WTC11 (cell line): ENCODE measurements around the gene PRKCE. TPM values are rescaled to one million over a fixed set of nuclear protein-coding genes. Genes with fewer than 3 reads are reported as not detected.

Experiments used
- ATAC-seq: fragments of 200-7000 bp; cut with Tn5 transposase; 2 replicates; pipeline ENCODE4 v1.10.0; 2021; ENCODE audit warnings: mild to moderate bottlenecking, moderate library complexity
- CTCF ChIA-PET: fragments of 300-600 bp; sonication (Branson Sonifier 250); formaldehyde crosslinking; loops from one replicate; lab custom pipeline; 2021; ENCODE audit warnings: antibody characterized with exemption; lab: Charles Lee
- POLR2A ChIA-PET: fragments of 350-600 bp; sonication (Branson Sonifier 250); formaldehyde crosslinking; loops from one replicate; lab custom pipeline; 2021; ENCODE audit warnings: antibody characterized with exemption; lab: Charles Lee
- DNase-seq: peaks from one replicate; pipeline ENCODE4 v3.0.0; 2021; ENCODE audit warnings: low spot score
- H3K27ac Mint-ChIP-seq: 2 replicates; pipeline ENCODE4 v1.8.0; 2021; ENCODE audit warnings: mixed read lengths
- H3K27me3 Mint-ChIP-seq: 2 replicates; pipeline ENCODE4 v1.8.0; 2021; ENCODE audit warnings: low read depth, mild to moderate bottlenecking, moderate library complexity, mixed read lengths
- H3K36me3 Mint-ChIP-seq: 2 replicates; pipeline ENCODE4 v1.8.0; 2021; ENCODE audit warnings: mixed read lengths
- H3K4me1 Mint-ChIP-seq: 2 replicates; pipeline ENCODE4 v1.8.0; 2022; ENCODE audit warnings: mixed read lengths
- H3K4me3 Mint-ChIP-seq: 2 replicates; pipeline ENCODE4 v1.8.0; 2021; ENCODE audit warnings: mild to moderate bottlenecking, moderate library complexity, mixed read lengths
- H3K9me3 Mint-ChIP-seq: 2 replicates; pipeline ENCODE4 v1.8.0; 2021; ENCODE audit warnings: mixed read lengths
- ATF2 ChIP-seq: sonication (generic); formaldehyde crosslinking; IDR thresholded peaks from 2 replicates; pipeline ENCODE4 v1.8.1; 2022; ENCODE audit warnings: low read depth, missing genetic modification reagents, borderline replicate concordance
- CBFB ChIP-seq: sonication (generic); formaldehyde crosslinking; IDR thresholded peaks from 2 replicates; pipeline ENCODE4 v1.8.1; 2022; ENCODE audit warnings: mild to moderate bottlenecking, low read depth, missing genetic modification reagents
- ETV6 ChIP-seq: sonication (generic); formaldehyde crosslinking; IDR thresholded peaks from 2 replicates; pipeline ENCODE4 v1.8.1; 2022; ENCODE audit warnings: mild to moderate bottlenecking, missing genetic modification reagents
- FOXP1 ChIP-seq: sonication (generic); formaldehyde crosslinking; IDR thresholded peaks from 2 replicates; pipeline ENCODE4 v1.8.0; 2022; ENCODE audit warnings: missing genetic modification reagents, mild to moderate bottlenecking, moderate library complexity, borderline replicate concordance
- IRF2 ChIP-seq: sonication (generic); formaldehyde crosslinking; IDR thresholded peaks from 2 replicates; pipeline ENCODE4 v1.8.0; 2022; ENCODE audit warnings: low read depth, missing genetic modification reagents, borderline replicate concordance
- MXD4 ChIP-seq: fragments of 250-450 bp; sonication (Bioruptor Pico); IDR thresholded peaks from 2 replicates; pipeline ENCODE4 v1.8.0; 2021; ENCODE audit warnings: mild to moderate bottlenecking, moderate library complexity, borderline replicate concordance
- MYBL2 ChIP-seq: sonication (generic); formaldehyde crosslinking; IDR thresholded peaks from 2 replicates; pipeline ENCODE4 v1.8.1; 2023; ENCODE audit warnings: mild to moderate bottlenecking, moderate library complexity, missing genetic modification reagents
- NFATC4 ChIP-seq: fragments of 250-450 bp; sonication (Bioruptor Pico); IDR thresholded peaks from 2 replicates; pipeline ENCODE4 v1.9.0; 2021; ENCODE audit warnings: mild to moderate bottlenecking
- NR2C2 ChIP-seq: sonication (generic); formaldehyde crosslinking; IDR thresholded peaks from 2 replicates; pipeline ENCODE4 v1.8.0; 2022; ENCODE audit warnings: mild to moderate bottlenecking, missing genetic modification reagents
- SP1 ChIP-seq: sonication (generic); formaldehyde crosslinking; conservative IDR thresholded peaks from 2 replicates; pipeline ENCODE4 v1.8.1; 2022; ENCODE audit warnings: missing genetic modification reagents
- TCF7 ChIP-seq: sonication (generic); formaldehyde crosslinking; IDR thresholded peaks from 2 replicates; pipeline ENCODE4 v1.8.0; 2022; ENCODE audit warnings: mild to moderate bottlenecking, low read depth, missing genetic modification reagents, moderate library complexity
- ZBTB21 ChIP-seq: sonication (generic); formaldehyde crosslinking; IDR thresholded peaks from 2 replicates; pipeline ENCODE4 v1.8.1; 2023; ENCODE audit warnings: mild to moderate bottlenecking, missing genetic modification reagents, borderline replicate concordance
- ZBTB43 ChIP-seq: sonication (generic); formaldehyde crosslinking; IDR thresholded peaks from 2 replicates; pipeline ENCODE4 v1.8.1; 2023; ENCODE audit warnings: mild to moderate bottlenecking, missing genetic modification reagents
- ZNF138 ChIP-seq: sonication (generic); formaldehyde crosslinking; conservative IDR thresholded peaks from 2 replicates; pipeline ENCODE4 v1.8.1; 2022; ENCODE audit warnings: mild to moderate bottlenecking, moderate library complexity, missing genetic modification reagents
- ZNF317 ChIP-seq: sonication (generic); formaldehyde crosslinking; IDR thresholded peaks from 2 replicates; pipeline ENCODE4 v1.8.1; 2023; ENCODE audit warnings: low read depth, mild to moderate bottlenecking, moderate library complexity, missing genetic modification reagents, borderline replicate concordance
- total RNA-seq: library from RNA; stranded (reverse); gene quantifications from 3 replicates; pipeline ENCODE4 v1.2.3, GENCODE V29; 2021
- TF ChIP-seq, protein P1 (sequence below): sonication (generic); formaldehyde crosslinking; IDR thresholded peaks from 2 replicates; pipeline ENCODE4 v1.8.1; 2022; ENCODE audit warnings: mild to moderate bottlenecking, missing genetic modification reagents, moderate library complexity, borderline replicate concordance
- TF ChIP-seq, protein P2 (sequence below): fragments of 250-450 bp; sonication (Bioruptor Pico); IDR thresholded peaks from 2 replicates; pipeline ENCODE4 v1.9.0; 2021; ENCODE audit warnings: moderate library complexity, mild to moderate bottlenecking, inconsistent platforms, borderline replicate concordance
- TF ChIP-seq, protein P3 (sequence below): sonication (generic); formaldehyde crosslinking; conservative IDR thresholded peaks from 2 replicates; pipeline ENCODE4 v1.8.1; 2023; ENCODE audit warnings: mild to moderate bottlenecking, low read depth, missing genetic modification reagents, moderate library complexity
- TF ChIP-seq, protein P4 (sequence below): sonication (generic); formaldehyde crosslinking; conservative IDR thresholded peaks from 2 replicates; pipeline ENCODE4 v1.8.1; 2022; ENCODE audit warnings: mild to moderate bottlenecking, missing genetic modification reagents
- TF ChIP-seq, protein P5 (sequence below): sonication (generic); formaldehyde crosslinking; IDR thresholded peaks from 2 replicates; pipeline ENCODE4 v1.8.0; 2023; ENCODE audit warnings: missing genetic modification reagents, mild to moderate bottlenecking, borderline replicate concordance
- TF ChIP-seq, protein P6 (sequence below): fragments of 250-450 bp; sonication (Bioruptor Pico); IDR thresholded peaks from 2 replicates; pipeline ENCODE4 v1.8.0; 2021; ENCODE audit warnings: mild to moderate bottlenecking

PRKCE gene
- total RNA-seq, 1 experiment from 2014 or later: 5.8 TPM

DNA sequence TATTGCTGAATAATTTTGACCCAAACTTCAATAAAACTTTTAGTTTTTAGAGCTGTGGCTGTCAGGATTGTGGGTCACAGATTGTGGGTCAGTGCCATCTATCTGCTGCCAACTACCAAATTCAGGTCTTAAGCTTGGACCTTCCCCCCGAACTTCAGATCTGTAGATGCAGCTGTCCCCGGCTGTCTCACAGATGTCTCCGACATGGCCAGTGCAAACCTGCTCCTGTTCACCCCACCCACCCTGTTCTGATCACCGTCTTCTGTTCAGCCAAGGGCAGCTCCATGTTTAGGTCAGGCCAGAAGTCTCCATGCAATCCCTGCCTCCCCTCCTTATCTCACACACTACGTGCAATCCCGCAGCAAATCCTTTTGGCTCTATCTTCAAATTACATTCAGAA, 175.0 kb downstream of the PRKCE start (continued):
- TF ChIP-seq, protein P1, sequence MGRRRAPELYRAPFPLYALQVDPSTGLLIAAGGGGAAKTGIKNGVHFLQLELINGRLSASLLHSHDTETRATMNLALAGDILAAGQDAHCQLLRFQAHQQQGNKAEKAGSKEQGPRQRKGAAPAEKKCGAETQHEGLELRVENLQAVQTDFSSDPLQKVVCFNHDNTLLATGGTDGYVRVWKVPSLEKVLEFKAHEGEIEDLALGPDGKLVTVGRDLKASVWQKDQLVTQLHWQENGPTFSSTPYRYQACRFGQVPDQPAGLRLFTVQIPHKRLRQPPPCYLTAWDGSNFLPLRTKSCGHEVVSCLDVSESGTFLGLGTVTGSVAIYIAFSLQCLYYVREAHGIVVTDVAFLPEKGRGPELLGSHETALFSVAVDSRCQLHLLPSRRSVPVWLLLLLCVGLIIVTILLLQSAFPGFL (CRISPR knock-in tag): no peak
- TF ChIP-seq ZBTB21 (no peak), MXD4 (CRISPR knock-in tag) (no peak), SP1 (CRISPR knock-in tag) (no peak), TCF7 (CRISPR knock-in tag) (no peak)
- TF ChIP-seq, protein P2, sequence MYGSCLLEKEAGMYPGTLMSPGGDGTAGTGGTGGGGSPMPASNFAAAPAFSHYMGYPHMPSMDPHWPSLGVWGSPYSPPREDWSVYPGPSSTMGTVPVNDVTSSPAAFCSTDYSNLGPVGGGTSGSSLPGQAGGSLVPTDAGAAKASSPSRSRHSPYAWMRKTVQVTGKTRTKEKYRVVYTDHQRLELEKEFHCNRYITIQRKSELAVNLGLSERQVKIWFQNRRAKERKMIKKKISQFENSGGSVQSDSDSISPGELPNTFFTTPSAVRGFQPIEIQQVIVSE (CRISPR knock-in tag): no peak
- TF ChIP-seq, all 79 proteins: peak for 0

DNA sequence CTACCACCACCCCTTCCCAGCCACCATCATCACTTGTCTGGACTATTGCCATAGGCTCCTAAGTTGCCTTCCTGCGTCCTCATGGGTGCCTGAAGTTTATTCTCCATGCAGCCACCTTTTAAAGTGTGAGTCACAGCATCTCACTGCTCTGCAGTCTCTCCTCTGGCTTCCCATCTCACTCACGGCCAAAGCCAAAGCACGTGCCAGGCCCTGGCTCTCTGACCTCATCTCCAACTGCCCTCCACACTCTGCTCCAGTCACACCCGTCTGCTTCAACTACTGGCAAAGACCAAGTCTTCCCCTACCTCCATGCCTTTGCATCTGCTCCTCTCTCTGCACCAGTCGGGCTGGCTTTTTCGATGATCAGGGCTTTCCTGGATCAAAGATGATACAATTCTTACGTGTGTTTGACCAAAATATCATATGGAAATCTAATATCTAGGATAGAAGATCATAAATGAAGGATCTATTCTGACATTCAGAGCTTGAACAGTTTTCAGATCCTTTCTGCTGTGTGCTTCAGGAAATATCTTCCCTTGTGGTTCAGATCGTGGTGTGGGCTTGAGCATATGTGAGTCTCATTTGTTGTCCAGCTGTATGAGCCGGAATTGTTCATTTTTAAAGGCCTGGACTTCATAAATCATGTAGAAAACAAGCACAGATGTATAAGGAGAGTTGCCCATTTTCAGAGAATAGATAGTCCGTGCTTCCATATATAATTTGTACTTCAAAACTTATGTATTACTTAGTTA, 175.6 kb downstream of the PRKCE start:
- POLR2A ChIA-PET: no interaction called here
- peaks cover 7% of the 10 kb centered on the region for H3K4me1 Mint-ChIP-seq
- ATAC-seq: no peak
- no peak for DNase-seq
- H3K36me3 Mint-ChIP-seq: peaks cover 14% of the 10 kb centered on the region
- TF ChIP-seq, protein P3, sequence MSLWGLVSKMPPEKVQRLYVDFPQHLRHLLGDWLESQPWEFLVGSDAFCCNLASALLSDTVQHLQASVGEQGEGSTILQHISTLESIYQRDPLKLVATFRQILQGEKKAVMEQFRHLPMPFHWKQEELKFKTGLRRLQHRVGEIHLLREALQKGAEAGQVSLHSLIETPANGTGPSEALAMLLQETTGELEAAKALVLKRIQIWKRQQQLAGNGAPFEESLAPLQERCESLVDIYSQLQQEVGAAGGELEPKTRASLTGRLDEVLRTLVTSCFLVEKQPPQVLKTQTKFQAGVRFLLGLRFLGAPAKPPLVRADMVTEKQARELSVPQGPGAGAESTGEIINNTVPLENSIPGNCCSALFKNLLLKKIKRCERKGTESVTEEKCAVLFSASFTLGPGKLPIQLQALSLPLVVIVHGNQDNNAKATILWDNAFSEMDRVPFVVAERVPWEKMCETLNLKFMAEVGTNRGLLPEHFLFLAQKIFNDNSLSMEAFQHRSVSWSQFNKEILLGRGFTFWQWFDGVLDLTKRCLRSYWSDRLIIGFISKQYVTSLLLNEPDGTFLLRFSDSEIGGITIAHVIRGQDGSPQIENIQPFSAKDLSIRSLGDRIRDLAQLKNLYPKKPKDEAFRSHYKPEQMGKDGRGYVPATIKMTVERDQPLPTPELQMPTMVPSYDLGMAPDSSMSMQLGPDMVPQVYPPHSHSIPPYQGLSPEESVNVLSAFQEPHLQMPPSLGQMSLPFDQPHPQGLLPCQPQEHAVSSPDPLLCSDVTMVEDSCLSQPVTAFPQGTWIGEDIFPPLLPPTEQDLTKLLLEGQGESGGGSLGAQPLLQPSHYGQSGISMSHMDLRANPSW (CRISPR knock-in tag): no peak
- no peak for TF ChIP-seq ETV6
- no peak for TF ChIP-seq NFATC4 (CRISPR knock-in tag)
- TF ChIP-seq, protein P4, sequence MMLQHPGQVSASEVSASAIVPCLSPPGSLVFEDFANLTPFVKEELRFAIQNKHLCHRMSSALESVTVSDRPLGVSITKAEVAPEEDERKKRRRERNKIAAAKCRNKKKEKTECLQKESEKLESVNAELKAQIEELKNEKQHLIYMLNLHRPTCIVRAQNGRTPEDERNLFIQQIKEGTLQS (CRISPR knock-in tag): no peak
- no peak for TF ChIP-seq SP1 (CRISPR knock-in tag)
- TF ChIP-seq MYBL2 (CRISPR knock-in tag): no peak
- TF ChIP-seq ZNF138: no peak
- TF ChIP-seq, protein P5, sequence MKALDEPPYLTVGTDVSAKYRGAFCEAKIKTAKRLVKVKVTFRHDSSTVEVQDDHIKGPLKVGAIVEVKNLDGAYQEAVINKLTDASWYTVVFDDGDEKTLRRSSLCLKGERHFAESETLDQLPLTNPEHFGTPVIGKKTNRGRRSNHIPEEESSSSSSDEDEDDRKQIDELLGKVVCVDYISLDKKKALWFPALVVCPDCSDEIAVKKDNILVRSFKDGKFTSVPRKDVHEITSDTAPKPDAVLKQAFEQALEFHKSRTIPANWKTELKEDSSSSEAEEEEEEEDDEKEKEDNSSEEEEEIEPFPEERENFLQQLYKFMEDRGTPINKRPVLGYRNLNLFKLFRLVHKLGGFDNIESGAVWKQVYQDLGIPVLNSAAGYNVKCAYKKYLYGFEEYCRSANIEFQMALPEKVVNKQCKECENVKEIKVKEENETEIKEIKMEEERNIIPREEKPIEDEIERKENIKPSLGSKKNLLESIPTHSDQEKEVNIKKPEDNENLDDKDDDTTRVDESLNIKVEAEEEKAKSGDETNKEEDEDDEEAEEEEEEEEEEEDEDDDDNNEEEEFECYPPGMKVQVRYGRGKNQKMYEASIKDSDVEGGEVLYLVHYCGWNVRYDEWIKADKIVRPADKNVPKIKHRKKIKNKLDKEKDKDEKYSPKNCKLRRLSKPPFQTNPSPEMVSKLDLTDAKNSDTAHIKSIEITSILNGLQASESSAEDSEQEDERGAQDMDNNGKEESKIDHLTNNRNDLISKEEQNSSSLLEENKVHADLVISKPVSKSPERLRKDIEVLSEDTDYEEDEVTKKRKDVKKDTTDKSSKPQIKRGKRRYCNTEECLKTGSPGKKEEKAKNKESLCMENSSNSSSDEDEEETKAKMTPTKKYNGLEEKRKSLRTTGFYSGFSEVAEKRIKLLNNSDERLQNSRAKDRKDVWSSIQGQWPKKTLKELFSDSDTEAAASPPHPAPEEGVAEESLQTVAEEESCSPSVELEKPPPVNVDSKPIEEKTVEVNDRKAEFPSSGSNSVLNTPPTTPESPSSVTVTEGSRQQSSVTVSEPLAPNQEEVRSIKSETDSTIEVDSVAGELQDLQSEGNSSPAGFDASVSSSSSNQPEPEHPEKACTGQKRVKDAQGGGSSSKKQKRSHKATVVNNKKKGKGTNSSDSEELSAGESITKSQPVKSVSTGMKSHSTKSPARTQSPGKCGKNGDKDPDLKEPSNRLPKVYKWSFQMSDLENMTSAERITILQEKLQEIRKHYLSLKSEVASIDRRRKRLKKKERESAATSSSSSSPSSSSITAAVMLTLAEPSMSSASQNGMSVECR (CRISPR knock-in tag): no peak
- TF ChIP-seq ATF2 (CRISPR knock-in tag): no peak
- TF ChIP-seq IRF2 (CRISPR knock-in tag): no peak
- TF ChIP-seq, protein P6, sequence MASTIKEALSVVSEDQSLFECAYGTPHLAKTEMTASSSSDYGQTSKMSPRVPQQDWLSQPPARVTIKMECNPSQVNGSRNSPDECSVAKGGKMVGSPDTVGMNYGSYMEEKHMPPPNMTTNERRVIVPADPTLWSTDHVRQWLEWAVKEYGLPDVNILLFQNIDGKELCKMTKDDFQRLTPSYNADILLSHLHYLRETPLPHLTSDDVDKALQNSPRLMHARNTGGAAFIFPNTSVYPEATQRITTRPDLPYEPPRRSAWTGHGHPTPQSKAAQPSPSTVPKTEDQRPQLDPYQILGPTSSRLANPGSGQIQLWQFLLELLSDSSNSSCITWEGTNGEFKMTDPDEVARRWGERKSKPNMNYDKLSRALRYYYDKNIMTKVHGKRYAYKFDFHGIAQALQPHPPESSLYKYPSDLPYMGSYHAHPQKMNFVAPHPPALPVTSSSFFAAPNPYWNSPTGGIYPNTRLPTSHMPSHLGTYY (CRISPR knock-in tag): no peak
- TF ChIP-seq FOXP1 (CRISPR knock-in tag): no peak
- TF ChIP-seq ZBTB43 (CRISPR knock-in tag): no peak
- TF ChIP-seq CBFB: no peak
- TF ChIP-seq NR2C2 (CRISPR knock-in tag): no peak
- no peak for TF ChIP-seq ZNF317
- no peak overlapping the region for H3K4me3 Mint-ChIP-seq
- no peaks in the 10 kb centered on the region; the same call in 1 of the 2 replicates for H3K27me3 Mint-ChIP-seq
- no peak overlapping the region for H3K27ac Mint-ChIP-seq
- peaks cover 21% of the 10 kb centered on the region for H3K9me3 Mint-ChIP-seq
- CTCF ChIA-PET: no interaction called here
